ENCODE measurements around the gene SPRR4.
"Not testable (repeated sequence)": the region's sequence is repeated elsewhere in the genome, so short reads cannot be mapped to it uniquely, and the experiment has no call there.

- not testable (repeated sequence) for TF ChIP-seq CTCF (IDR thresholded peaks at IDR 0.05; ENCODE audit: poor library complexity); EZH2 (IDR thresholded peaks at IDR 0.05; ENCODE audit: borderline replicate concordance); EZH2phosphoT487 (IDR thresholded peaks at IDR 0.05; ENCODE audit: low read depth, severe bottlenecking, unreplicated experiment)
These were observed 51.4 kb downstream of the SPRR4 start for GRCh38 chr1:153021829-153022228.

Data from hepatocyte (in vitro differentiated cells).